Right kidney (tissue), 9 donors: ENCODE measurements around the gene BRCA1.
"Not testable (repeated sequence)": the region's sequence is repeated elsewhere in the genome, so short reads cannot be mapped to it uniquely, and the experiment has no call there.

ENCODE experiments used
- DNase-seq: peaks from one replicate; pipeline ENCODE4 v3.0.0-alpha.2; 2016
- long read RNA-seq, 8 donors: transcript quantifications; one replicate each; lab custom pipeline, GENCODE V29; 2026

BRCA1 gene
- long read RNA-seq, donor 1, partial matches to known transcripts: 26 of 38 reads
- long read RNA-seq, donor 1, other reads (novel, unspliced or antisense): 12 of 38 reads
- long read RNA-seq, donor 2, partial matches to known transcripts: 6 of 6 reads
- long read RNA-seq, donor 2, other reads (novel, unspliced or antisense): 0 of 6 reads
- long read RNA-seq, donor 3, partial matches to known transcripts: 21 of 26 reads
- long read RNA-seq, donor 3, other reads (novel, unspliced or antisense): 5 of 26 reads
- long read RNA-seq, donor 4, partial matches to known transcripts: 28 of 47 reads
- long read RNA-seq, donor 4, other reads (novel, unspliced or antisense): 17 of 47 reads
- long read RNA-seq, donor 5, partial matches to known transcripts: 24 of 33 reads
- long read RNA-seq, donor 5, other reads (novel, unspliced or antisense): 9 of 33 reads
- long read RNA-seq, donor 6: 0 reads
- long read RNA-seq, donor 7: 0 reads
- long read RNA-seq, donor 8, partial matches to known transcripts: 18 of 32 reads
- long read RNA-seq, donor 8, other reads (novel, unspliced or antisense): 13 of 32 reads

DNA sequence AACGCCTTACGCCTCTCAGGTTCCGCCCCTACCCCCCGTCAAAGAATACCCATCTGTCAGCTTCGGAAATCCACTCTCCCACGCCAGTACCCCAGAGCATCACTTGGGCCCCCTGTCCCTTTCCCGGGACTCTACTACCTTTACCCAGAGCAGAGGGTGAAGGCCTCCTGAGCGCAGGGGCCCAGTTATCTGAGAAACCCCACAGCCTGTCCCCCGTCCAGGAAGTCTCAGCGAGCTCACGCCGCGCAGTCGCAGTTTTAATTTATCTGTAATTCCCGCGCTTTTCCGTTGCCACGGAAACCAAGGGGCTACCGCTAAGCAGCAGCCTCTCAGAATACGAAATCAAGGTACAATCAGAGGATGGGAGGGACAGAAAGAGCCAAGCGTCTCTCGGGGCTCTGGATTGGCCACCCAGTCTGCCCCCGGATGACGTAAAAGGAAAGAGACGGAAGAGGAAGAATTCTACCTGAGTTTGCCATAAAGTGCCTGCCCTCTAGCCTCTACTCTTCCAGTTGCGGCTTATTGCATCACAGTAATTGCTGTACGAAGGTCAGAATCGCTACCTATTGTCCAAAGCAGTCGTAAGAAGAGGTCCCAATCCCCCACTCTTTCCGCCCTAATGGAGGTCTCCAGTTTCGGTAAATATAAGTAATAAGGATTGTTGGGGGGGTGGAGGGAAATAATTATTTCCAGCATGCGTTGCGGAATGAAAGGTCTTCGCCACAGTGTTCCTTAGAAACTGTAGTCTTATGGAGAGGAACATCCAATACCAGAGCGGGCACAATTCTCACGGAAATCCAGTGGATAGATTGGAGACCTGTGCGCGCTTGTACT lies at the start of gene BRCA1:
Gene BRCA1 (minus strand): TSS at position 232 of the 834 bp plus-strand sequence. CDS start 1,268 bp downstream, outside the sequence.
- DNase-seq: peak; percentile 78

DNA sequence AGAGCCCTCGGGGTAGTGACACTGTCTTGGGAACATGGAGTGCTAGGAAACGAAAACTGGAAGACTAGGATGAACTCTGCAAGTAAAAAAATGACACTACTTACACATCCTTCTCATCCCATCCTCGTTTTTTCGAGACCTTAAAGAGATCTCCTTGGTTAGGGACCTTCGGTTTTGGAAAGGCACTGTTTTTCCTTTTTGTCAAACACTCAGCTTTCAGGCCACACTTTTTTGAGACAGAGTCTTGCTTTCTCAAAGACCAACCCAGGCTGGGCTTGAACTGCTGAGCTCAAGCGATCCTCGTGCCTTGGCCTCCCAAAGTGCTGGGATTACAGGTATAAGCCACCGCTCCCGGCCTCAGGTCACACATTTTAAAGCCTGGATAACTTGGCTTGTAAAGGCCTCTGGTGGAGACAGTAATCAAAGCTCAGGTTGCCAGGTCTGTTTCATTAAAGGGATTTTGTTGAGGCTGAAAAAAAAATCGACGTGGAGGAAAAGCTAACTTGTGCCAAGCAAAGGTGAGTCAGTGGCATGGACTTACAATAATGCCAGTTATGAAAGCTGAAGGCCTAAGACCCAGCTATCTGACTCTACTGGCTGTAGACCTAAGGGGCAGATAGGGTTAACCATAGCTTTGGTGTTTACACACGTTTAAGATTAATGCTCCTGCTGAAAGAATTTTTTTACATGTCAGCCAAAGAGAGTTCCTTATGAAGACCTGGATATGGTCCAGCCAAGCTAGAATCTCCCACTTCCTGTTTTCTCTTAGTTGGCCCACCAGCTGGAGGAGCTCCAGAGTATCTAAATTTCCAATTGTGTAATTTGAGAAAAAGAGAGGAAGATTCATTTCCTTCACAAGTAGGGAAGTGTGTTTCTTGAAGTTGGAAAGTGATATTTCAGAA lies 46.7 kb upstream of the BRCA1 start:
- peak; percentile 55 for DNase-seq

DNA sequence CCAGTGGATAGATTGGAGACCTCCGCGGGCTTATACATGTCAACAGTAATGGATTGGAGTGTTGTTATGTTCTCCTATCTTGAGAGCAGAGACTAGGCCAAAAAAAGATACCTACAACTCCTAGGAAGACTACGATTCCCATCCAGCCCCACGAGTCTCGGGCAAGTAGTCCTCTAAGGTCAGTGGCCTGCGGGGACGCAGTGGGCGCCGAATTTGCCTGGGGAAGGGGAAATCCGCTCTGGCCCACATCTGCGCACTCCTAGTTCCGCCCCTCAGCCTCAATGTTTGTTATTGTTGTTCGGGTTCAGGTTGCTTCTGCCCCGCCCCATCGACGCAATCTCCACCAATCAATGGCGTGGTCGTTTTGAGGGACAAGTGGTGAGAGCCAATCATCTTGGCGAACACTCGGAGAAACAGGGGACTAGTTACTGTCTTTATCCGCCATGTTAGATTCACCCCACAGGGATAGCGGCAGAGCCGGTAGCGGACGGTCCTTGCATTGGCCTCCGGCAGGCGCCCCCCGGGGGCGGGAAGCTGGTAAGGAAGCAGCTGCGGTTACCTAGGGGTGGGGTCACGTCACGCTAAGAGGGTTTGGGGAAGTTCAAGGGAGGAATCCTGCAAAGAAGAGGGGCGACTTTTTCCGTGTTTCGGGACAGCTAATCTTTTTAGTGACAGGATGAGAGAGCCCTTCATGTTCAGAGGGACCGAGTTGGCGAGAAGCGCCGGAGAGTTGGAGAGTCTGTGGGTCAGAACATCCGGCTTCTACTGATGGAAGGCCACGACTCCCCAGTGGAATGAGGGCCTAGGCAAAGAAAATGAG lies 45.8 kb upstream of the BRCA1 start, which contains the start of gene NBR1:
Gene NBR1 (plus strand): TSS at position 449 of the 820 bp plus-strand sequence. CDS start 4,586 bp downstream, outside the sequence.
- DNase-seq: peak; percentile 96

GRCh38 chr17:43170140-43170765 lies 45.1 kb upstream of the BRCA1 start:
- DNase-seq: peak; percentile 84

DNA sequence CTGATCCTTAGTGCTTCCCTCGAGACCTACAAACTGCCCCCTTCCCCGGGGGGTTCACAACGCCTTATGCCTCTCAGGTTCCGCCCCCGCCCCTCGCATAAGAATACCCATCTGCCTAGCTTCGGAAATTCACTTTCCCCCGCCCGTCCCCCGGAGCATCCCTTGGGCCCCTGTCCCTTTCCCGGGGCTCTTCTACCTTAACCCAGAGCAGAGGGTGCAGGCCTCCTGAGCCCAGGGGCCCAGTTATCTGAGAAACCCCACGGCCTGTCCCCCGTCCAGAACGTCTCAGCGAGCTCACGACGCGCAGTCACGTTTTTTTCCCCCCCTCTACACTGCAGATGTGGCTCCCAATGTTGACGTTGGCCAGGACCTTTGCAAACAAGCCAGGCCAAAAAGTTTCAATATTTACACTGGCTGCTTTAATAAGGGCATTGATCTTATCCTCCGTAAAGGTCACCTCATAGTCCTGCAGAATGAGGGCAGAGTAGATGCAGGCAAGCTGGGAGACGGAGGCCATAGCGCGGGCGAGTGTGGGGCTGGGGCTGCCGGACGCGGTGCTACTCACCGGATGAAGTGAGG lies 44.5 kb upstream of the BRCA1 start:
- no peak for DNase-seq

DNA sequence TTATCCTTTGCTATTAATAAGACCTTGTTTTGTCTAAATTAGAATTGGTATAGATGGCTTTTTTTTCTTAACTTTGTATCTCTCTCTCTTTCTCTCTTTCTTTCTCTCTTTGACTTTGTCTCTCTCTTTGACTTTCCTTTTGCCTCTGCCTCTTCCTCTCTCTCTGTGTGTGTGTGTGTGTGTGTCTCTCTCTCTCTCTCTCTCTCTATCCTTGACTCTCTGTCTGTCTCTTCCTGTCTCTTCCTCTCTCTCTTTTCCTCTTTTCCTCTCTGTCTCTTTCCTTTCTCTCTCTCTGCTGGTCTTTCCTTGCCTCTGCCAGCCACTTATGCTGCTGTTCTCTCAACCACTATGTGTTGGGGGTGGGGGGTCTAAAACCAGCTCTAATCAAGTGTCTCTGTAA lies 40.8 kb upstream of the BRCA1 start:
- DNase-seq: not testable (repeated sequence)

DNA sequence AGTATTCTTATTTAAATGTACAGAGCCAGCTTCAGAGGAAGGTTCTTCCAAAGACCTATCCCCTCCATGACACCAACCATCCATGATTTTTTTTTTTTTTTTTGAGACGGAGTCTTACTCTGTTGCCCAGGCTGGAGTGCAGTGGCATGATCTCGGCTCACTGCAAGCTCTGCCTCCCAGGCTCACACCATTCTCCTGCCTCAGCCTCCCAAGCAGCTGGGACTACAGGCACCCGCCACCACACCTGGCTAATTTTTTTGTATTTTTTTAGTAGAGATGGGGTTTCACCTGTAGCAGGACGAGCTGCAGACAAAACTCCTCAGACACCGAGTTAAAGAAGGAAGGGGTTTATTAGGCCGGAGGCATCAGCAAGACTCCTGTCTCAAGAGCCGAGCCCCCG lies 34.8 kb upstream of the BRCA1 start:
- DNase-seq: not testable (repeated sequence)

DNA sequence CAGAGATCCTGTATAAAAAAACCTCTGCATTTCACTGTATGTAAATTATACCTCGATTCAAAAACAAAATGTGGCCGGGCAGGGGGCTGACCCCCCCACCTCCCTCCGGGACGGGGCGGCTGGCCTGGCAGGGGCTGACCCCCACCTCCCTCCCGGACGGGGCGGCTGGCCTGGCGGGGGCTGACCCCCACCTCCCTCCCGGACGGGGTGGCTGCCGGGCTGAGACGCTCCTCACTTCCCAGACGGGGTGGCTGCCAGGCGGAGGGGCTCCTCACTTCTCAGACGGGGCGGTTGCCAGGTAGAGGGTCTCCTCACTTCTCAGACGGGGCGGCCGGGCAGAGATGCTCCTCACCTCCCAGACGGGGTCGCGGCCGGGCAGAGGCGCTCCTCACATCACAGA lies 34.1 kb upstream of the BRCA1 start:
- not testable (repeated sequence) for DNase-seq

- DNase-seq: no peak
Measured at GRCh38 chr17:43155666-43156065, 30.5 kb upstream of the BRCA1 start.

DNA sequence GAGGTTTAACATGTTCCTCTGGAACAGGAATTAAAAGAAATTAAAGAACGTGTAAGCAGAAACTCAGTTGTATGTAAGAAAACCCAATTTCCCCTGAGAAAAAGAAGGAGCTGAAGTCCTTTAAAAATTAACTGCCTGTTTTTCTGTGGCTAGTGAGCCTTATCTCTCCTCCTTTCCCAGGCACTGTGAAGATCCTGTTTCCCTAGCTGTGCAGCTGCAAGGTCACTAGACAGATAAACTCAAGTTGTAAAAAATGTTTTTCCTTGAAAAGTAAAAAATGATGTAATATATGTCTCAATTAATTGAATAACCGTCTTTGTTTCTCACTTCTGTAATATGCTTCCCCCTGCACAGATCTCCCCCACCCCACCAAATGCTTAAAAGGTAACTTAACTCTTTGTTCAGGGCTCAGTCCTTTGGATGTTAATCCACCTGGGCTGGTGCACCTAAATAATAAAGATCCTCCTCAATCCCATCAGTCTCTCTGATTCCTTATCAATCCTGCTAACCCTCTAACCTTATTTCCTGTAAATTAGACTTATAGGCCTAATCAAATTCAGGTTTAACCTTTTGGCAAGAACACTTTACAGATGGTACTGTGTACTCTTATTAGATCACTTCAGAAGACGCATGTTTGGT lies 28.2 kb upstream of the BRCA1 start:
- not testable (repeated sequence) for DNase-seq

GRCh38 chr17:43151880-43152456 lies 26.8 kb upstream of the BRCA1 start:
- no peak for DNase-seq

DNA sequence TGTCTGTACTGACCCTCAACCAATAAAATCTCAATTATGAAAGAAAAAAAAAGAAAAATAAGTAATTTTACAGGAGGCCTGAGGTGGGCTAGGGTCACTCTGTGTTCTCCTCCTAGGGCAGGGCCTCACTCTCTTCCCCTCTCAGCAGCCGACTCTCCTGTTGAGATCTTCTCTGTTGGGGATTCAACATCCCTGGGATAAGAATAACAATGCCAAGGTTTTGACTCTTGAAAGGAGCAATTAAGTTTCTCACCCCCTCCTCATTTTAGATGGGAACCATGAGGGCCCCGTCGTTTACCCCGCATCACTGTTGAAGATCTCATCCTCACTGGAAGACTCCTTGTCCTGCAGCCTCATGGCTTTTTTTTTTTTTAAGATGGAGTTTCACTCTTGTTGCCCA lies 21.5 kb upstream of the BRCA1 start:
- no peak for DNase-seq

DNA sequence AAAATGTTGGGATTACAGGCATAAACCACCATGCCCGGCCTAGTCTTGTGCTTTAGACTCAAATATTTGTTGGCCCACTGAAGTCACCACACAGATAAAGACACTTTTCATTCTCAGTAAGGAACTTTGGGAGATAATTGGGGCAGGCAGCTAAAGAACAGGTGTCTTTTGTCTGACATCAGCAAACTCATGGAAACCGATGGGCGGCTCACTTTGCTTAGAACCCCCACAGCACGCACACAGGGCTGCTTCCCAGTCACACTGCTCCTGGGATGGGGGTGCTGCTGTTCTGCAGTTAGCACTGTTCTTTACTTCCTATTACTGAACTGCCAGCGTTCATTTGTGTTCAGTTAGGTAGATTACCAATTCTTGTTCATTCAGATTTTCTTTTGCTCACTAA lies 18.0 kb upstream of the BRCA1 start:
- DNase-seq: no peak

GRCh38 chr17:43142153-43142552 lies 17.0 kb upstream of the BRCA1 start:
- DNase-seq: no peak

DNA sequence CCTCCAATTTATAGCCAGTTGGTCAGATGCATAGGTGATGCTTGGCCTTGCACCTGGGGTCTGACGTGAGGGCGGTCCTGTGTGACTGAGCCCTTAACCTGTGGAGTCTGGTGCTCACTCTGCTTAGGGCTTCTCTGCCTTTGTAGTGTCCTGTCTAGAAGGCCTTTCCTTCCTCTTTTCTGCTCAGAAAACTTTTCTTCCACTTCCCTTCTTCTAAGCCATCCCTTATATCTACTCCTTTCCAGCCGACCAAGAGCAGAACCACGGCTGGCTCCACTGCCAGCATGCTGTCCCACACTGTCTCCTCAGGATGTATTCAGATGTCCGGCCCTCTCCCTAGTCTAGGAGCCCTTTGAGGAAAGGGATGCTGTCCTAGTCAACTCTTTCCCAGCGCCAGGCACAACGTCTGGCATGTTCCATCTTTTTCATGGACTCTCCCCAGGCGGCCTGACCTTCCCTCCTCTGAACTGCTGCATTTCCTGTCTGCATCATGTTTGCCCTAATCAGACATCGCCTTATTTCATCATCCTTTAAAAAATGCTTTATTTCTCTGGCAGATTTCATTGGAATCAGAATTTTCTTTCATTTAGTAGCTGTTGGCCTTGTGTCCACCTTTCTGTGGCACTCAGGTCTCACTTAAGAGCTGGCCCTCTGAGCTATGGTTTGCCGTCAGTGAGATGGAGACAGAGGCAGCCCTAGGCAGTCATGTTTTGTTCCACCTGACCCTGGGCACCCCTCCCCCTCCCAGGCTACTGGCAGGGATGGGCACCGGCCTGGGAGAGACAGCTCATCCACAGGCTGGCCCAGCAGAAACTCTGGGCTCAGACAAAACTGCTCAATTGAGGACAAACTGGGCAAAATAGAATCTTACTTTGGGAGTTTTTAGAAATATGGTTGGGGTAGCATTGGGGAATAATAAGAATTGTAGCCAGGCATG lies 15.5 kb upstream of the BRCA1 start:
- DNase-seq: no peak

- DNase-seq: not testable (repeated sequence)
Measured at GRCh38 chr17:43138531-43138930, 13.4 kb upstream of the BRCA1 start.

DNA sequence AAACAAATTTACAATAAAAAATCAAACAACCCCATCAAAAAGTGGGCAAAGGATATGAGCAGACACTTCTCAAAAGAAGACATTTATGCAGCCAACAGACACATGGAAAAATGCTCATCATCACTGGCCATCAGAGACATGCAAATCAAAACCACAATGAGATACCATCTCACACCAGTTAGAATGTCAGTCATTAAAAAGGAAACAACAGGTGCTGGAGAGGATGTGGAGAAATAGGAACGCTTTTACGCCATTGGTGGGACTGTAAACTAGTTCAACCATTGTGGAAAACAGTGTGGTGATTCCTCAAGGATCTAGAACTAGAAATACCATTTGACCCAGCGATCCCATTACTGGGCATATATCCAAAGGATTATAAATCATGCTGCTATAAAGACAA lies 11.4 kb upstream of the BRCA1 start:
- not testable (repeated sequence) for DNase-seq

GRCh38 chr17:43135454-43135819 lies 10.3 kb upstream of the BRCA1 start:
- DNase-seq: no peak
